ENCODE measurements around the gene ATF7IP2.

DNA sequence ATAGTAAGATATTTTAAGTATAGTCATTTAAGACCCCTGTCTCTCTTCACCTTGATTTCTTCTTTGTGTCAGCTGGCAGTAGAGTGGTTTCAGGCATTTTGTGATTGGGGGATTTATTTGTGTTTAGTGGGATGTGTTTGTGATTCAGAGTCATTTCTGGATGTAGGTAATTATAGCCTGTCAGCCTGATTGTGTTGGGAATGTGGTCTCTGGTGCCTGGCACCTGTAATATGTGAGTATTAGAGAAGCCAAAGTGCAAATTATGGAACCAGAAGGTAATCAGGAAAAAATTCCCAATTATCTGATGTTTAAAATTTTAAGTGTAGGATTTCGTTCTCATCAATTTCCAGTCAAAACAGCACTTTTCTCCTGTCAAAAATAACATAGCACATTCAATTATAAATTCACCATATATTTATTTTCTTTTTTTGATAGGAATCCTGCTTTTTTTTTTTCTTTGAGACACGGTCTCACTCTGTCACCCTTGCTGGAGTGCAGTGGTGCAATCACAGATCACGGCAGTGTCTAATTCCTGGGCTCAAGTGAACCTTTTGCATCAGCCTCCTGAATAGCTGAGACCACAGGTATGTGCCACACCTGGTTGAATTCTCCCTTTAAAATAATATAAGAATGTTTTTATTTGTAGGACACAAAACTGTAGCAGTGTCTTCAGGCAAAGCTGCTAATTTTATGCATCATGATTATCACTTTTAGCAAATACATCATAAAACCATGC, 42.7 kb downstream of the ATF7IP2 start:
- TF ChIP-seq, protein P1, sequence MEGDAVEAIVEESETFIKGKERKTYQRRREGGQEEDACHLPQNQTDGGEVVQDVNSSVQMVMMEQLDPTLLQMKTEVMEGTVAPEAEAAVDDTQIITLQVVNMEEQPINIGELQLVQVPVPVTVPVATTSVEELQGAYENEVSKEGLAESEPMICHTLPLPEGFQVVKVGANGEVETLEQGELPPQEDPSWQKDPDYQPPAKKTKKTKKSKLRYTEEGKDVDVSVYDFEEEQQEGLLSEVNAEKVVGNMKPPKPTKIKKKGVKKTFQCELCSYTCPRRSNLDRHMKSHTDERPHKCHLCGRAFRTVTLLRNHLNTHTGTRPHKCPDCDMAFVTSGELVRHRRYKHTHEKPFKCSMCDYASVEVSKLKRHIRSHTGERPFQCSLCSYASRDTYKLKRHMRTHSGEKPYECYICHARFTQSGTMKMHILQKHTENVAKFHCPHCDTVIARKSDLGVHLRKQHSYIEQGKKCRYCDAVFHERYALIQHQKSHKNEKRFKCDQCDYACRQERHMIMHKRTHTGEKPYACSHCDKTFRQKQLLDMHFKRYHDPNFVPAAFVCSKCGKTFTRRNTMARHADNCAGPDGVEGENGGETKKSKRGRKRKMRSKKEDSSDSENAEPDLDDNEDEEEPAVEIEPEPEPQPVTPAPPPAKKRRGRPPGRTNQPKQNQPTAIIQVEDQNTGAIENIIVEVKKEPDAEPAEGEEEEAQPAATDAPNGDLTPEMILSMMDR (IDR thresholded peaks at IDR 0.05): no peak
- TF ChIP-seq POLR2AphosphoS5 (IDR thresholded peaks at IDR 0.05): no peak
- TF ChIP-seq POLR2A (IDR thresholded peaks at IDR 0.05): no peak

Measured in sigmoid colon (tissue), 4 donors.